Uterus (tissue), 2 donors: ENCODE data around the gene ZNF101.

Source experiments
- CTCF ChIP-seq, 4 experiments: fragments of 200-600 bp in 2 of 4; fragments of 450-650 bp in 2 of 4; sonication (generic) in 2 of 4; IDR thresholded peaks; one replicate each; pipeline ENCODE4 v1.5.1; 2016 to 2019; ENCODE audit warnings: antibody characterized with exemption in 4 of 4, mild to moderate bottlenecking in 2 of 4, moderate library complexity in 1 of 4
- POLR2A ChIP-seq, 2 donors: fragments of 450-650 bp; IDR thresholded peaks; one replicate each; pipeline ENCODE4 v1.6.1; 2016; ENCODE audit warnings: antibody characterized with exemption in 2 of 2, mild to moderate bottlenecking in 1 of 2, moderate library complexity in 1 of 2

DNA sequence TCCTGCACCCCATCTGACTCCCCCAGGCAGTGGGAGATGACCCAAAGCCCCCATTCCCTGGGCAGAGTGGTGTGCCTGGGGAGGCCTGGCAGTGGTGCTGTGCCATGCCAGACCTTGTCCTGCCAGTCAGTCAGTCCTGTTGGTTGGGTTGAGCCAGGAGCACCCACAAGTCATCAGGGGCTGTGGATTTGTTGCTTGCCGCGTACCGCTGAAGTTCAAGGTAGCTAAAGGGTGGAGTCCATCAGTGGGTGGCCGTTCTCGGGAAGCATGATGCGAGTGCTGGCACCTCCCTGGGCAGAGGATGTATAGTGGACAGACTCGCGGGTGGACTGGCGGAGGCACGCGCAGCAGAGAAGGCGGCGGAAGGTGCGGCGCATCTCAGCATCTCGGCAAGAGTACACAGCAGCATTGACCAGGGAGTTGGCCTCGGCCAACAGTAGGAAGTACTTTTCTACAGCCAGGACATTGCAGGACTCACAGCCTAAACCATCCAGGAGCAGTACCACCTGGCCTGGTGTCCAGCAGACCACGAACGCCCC is 44.5 kb upstream of the ZNF101 start:
- no peak for TF ChIP-seq CTCF (IDR thresholded peaks at IDR 0.05)
- no peak for TF ChIP-seq POLR2A (IDR thresholded peaks at IDR 0.05)
